Muscle of leg (tissue), 11 donors: ENCODE measurements around the gene ALDH7A1. TPM values are rescaled to one million over a fixed set of nuclear protein-coding genes. Genes with fewer than 3 reads are reported as not detected.

Source experiments
- DNase-seq: peaks from one replicate; pipeline ENCODE4 v3.0.0; 2013
- H3K27ac ChIP-seq: one replicate; pipeline ENCODE4 v1.5.1; 2013; ENCODE audit warnings: mild to moderate bottlenecking, low read length, control low read depth
- H3K27me3 ChIP-seq: one replicate; pipeline ENCODE4 v1.6.1; 2013; ENCODE audit warnings: low read length; ENCODE audit not compliant: control insufficient read depth, insufficient read depth
- H3K36me3 ChIP-seq: one replicate; pipeline ENCODE4 v1.6.1; 2013; ENCODE audit warnings: low read length; ENCODE audit not compliant: control insufficient read depth, insufficient read depth
- H3K4me1 ChIP-seq: one replicate; pipeline ENCODE4 v1.6.1; 2013; ENCODE audit warnings: low read length; ENCODE audit not compliant: control insufficient read depth, insufficient read depth
- H3K4me3 ChIP-seq: one replicate; pipeline ENCODE4 v1.5.1; 2013; ENCODE audit warnings: low read length, control low read depth
- H3K9me3 ChIP-seq: replicated peaks from 2 replicates; pipeline ENCODE4 v1.6.1; 2013; ENCODE audit warnings: low read depth, low read length; ENCODE audit not compliant: control insufficient read depth
- WGBS: methylation state at CpG from one replicate; pipeline ENCODE4 v1.1.5; 2013; ENCODE audit warnings: missing lambda C conversion rate; ENCODE audit not compliant: insufficient coverage; 5-methylcytosine and 5-hydroxymethylcytosine counted together
- polyA plus RNA-seq, 8 donors: library from polyadenylated mRNA; unstranded; fragments of 120-200 nt; gene quantifications; one replicate each; pipeline versions ENCODE4 v1.2.1 to v1.2.3, GENCODE V29; 2013; ENCODE audit warnings: inconsistent platforms in 1 of 8, low replicate concordance in 1 of 8; ENCODE audit not compliant: insufficient read length in 8 of 8, insufficient read depth in 1 of 8
- total RNA-seq: library from RNA; stranded (reverse); fragments of 120-200 nt; gene quantifications from one replicate; pipeline ENCODE4 v1.2.4, GENCODE V29; 2013

Gene ALDH7A1
- total and polyA plus RNA-seq, 9 donors: 22.7 to 65.1 (median 53.9) TPM

DNA sequence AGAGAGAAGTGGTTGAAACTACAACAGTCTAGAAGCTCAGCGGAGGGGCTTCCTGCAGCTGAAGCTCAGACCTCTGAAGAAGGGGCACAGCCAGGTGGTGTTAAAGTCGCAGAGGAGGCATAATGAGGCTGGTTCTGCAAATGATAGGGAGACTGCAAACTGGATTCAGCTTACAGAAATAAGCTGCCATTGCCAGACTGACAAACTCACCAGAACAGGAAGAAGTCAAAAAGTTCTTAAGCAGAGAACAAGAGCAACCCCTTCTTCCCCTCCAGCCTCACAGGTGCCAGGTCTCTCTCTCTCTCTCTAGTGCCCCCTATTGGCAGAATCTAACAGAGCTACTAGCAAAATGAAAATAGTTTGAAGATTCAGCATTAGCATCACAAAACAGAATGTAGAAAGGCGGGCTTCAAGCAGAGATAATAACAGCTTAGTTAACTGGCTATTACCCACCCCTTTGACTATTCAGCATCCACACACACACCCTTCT lies 95.1 kb downstream of the ALDH7A1 start:
- H3K27ac ChIP-seq: no peak overlapping the region
- H3K9me3 ChIP-seq: no peaks in the 10 kb centered on the region
- 100% methylated on average over 1 of the region's 3 CpGs for WGBS
- DNase-seq: no peak
- no peaks in the 10 kb centered on the region for H3K27me3 ChIP-seq
- no peaks in the 10 kb centered on the region for H3K4me1 ChIP-seq
- H3K4me3 ChIP-seq: no peak overlapping the region
- no peaks in the 10 kb centered on the region for H3K36me3 ChIP-seq

- DNase-seq: no peak
- no peaks in the 10 kb centered on the region for H3K9me3 ChIP-seq
- H3K27me3 ChIP-seq: no peaks in the 10 kb centered on the region
- no peak overlapping the region for H3K4me3 ChIP-seq
- no peaks in the 10 kb centered on the region for H3K36me3 ChIP-seq
- no peak overlapping the region for H3K27ac ChIP-seq
- no CpG with 5 or more reads among the region's 2 CpGs for WGBS
- H3K4me1 ChIP-seq: no peaks in the 10 kb centered on the region
These were observed 95.7 kb downstream of the ALDH7A1 start for GRCh38 chr5:126499278-126499677.

- Histone ChIP-seq H3K9me3 (no peaks in the 10 kb centered on the region), H3K27me3 (no peaks in the 10 kb centered on the region), H3K36me3 (peaks cover 3% of the 10 kb centered on the region), H3K4me3 (no peak overlapping the region), H3K27ac (no peak overlapping the region), H3K4me1 (no peaks in the 10 kb centered on the region)
- 100% methylated on average over 1 of the region's 5 CpGs for WGBS
- no peak for DNase-seq
These were observed 97.5 kb downstream of the ALDH7A1 start for GRCh38 chr5:126497506-126497905.

GRCh38 chr5:126494393-126494792 lies 100.6 kb downstream of the ALDH7A1 start:
- Histone ChIP-seq H3K9me3 (no peaks in the 10 kb centered on the region), H3K27me3 (no peaks in the 10 kb centered on the region), H3K4me3 (no peak overlapping the region), H3K27ac (no peak overlapping the region), H3K4me1 (peaks cover 5% of the 10 kb centered on the region), H3K36me3 (peaks cover 6% of the 10 kb centered on the region)
- DNase-seq: no peak
- WGBS: no CpG with 5 or more reads among the region's 3 CpGs

- Histone ChIP-seq H3K4me3 (no peak overlapping the region), H3K27ac (no peak overlapping the region), H3K36me3 (peaks cover 6% of the 10 kb centered on the region), H3K9me3 (no peaks in the 10 kb centered on the region), H3K4me1 (peaks cover 5% of the 10 kb centered on the region), H3K27me3 (no peaks in the 10 kb centered on the region)
- 73% methylated on average over 6 of the region's 8 CpGs for WGBS
- DNase-seq: no peak
These were observed 102.1 kb downstream of the ALDH7A1 start for GRCh38 chr5:126492939-126493338.

DNA sequence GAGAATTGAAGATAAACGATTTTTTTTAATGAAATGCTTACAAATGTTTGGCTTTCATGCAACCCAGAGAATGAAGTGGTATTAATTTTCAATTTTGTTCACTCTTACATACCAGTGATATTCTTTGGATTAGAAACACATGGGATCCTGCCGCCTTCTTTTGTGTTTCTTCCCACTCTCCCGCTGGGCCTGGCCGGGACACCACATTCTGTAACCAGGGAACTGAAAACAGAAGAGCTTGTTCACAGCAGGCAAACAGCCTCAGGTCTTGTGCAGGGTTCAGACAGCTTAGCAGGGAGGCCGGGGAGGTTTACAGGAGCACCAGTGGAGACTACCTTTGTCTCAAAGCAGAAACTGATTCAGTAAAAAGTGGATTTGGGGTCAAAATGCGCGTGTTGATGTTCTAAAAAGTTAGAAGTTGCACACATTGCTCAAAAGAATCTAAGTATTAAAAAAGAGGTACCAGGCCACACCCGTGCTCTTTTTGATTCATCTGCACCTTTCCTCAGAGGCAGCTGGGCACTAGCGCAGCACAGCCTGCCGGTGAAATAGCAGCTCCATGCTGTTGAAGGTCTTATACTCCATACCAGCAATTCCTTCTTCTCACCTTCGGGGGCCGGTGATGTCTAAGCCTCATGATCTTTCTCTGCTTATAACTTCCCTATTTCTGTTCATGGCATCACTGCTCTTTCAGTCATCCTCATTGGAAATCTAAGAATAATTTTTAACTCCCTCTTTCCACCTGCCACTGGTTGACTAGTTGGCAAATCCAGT lies 104.7 kb downstream of the ALDH7A1 start:
- Histone ChIP-seq H3K4me1 (peaks cover 5% of the 10 kb centered on the region), H3K4me3 (no peak overlapping the region), H3K36me3 (peaks cover 11% of the 10 kb centered on the region), H3K9me3 (no peaks in the 10 kb centered on the region), H3K27me3 (no peaks in the 10 kb centered on the region), H3K27ac (no peak overlapping the region)
- WGBS: 44% methylated on average over 11 of the region's 12 CpGs
- DNase-seq: peak; percentile 61

DNA sequence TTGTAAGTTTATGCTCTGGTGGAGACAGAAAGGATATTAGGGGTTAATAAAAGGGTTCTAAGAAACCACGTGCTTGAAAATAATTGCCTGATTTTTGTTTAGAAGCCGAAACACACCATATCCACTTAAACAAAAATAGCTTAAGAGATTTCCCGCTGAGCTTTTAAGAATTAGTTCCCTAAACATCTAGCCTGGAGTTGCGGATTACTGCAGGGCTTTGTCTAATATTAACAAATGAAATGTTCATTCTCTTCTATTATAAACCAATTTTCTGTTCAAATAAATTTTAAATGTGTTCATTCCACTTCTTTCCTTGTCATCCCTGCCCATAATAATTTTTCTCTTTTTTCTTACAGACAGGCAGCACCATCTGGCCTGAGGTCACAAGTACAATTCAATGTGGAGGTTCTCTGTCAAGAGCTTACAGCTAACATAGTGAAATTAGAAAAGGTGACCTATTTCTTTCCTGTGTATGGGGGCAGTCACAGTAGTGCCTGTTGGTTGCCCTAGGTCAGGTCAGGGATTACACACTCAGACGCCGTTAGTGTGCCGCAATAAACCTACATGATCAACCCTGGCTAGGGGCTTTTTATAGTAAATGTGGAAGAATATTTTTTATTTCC lies 106.5 kb downstream of the ALDH7A1 start:
- peak overlapping the region; percentile 21 for H3K27ac ChIP-seq
- peaks cover 19% of the 10 kb centered on the region for H3K36me3 ChIP-seq
- WGBS: no CpG with 5 or more reads among the region's 7 CpGs
- H3K4me3 ChIP-seq: no peak overlapping the region
- H3K4me1 ChIP-seq: peaks cover 5% of the 10 kb centered on the region
- H3K9me3 ChIP-seq: no peaks in the 10 kb centered on the region
- H3K27me3 ChIP-seq: no peaks in the 10 kb centered on the region
- DNase-seq: peak; percentile 40

GRCh38 chr5:126487596-126487995 lies 107.4 kb downstream of the ALDH7A1 start:
- DNase-seq: no peak
- Histone ChIP-seq H3K27ac (no peak overlapping the region), H3K36me3 (peaks cover 16% of the 10 kb centered on the region), H3K4me3 (no peak overlapping the region), H3K9me3 (no peaks in the 10 kb centered on the region), H3K27me3 (no peaks in the 10 kb centered on the region), H3K4me1 (peaks cover 5% of the 10 kb centered on the region)

GRCh38 chr5:126486332-126486731 lies 108.7 kb downstream of the ALDH7A1 start:
- Histone ChIP-seq H3K4me1 (peaks cover 5% of the 10 kb centered on the region), H3K36me3 (peaks cover 16% of the 10 kb centered on the region), H3K4me3 (no peak overlapping the region), H3K9me3 (no peaks in the 10 kb centered on the region), H3K27ac (no peak overlapping the region), H3K27me3 (no peaks in the 10 kb centered on the region)
- WGBS: no CpG with 5 or more reads among the region's 3 CpGs
- DNase-seq: no peak

GRCh38 chr5:126484253-126484652 lies 110.8 kb downstream of the ALDH7A1 start:
- no peak overlapping the region for H3K4me3 ChIP-seq
- H3K9me3 ChIP-seq: no peaks in the 10 kb centered on the region
- no peak overlapping the region for H3K27ac ChIP-seq
- H3K36me3 ChIP-seq: peaks cover 16% of the 10 kb centered on the region
- H3K4me1 ChIP-seq: no peaks in the 10 kb centered on the region
- no peak for DNase-seq
- WGBS: 86% methylated on average over 1 of the region's 2 CpGs
- H3K27me3 ChIP-seq: no peaks in the 10 kb centered on the region
